Testis (tissue), 3 donors: Measurements from ENCODE around the gene ITGA5. TPM values are rescaled to one million over a fixed set of nuclear protein-coding genes. Genes with fewer than 3 reads are reported as not detected.
"Not testable (repeated sequence)": the region's sequence is repeated elsewhere in the genome, so short reads cannot be mapped to it uniquely, and the experiment has no call there.

Experiments used
- DNase-seq: peaks from one replicate; pipeline ENCODE4 v3.0.0-alpha.2; 2019
- H3K27ac ChIP-seq, 2 donors: fragments of 200-600 bp; sonication (generic); one replicate each; pipeline ENCODE4 v1.5.1; 2019
- H3K27me3 ChIP-seq: fragments of 200-600 bp; sonication (generic); one replicate; pipeline ENCODE4 v1.5.1; 2019
- H3K36me3 ChIP-seq: fragments of 200-600 bp; sonication (generic); one replicate; pipeline ENCODE4 v1.5.1; 2017; ENCODE audit warnings: low read depth; ENCODE audit errors: missing control alignments
- H3K4me1 ChIP-seq: fragments of 200-600 bp; sonication (generic); one replicate; pipeline ENCODE4 v1.5.1; 2019
- H3K4me3 ChIP-seq, 2 donors: fragments of 200-600 bp; sonication (generic); one replicate each; pipeline ENCODE4 v1.5.1; 2017 to 2019
- H3K9me3 ChIP-seq: fragments of 200-600 bp; sonication (generic); one replicate; pipeline ENCODE4 v1.5.1; 2017
- CTCF ChIP-seq, 3 experiments: fragments of 450-650 bp in 2 of 3; fragments of 200-600 bp in 1 of 3; sonication (generic) in 1 of 3; IDR thresholded peaks; one replicate each; pipeline ENCODE4 v1.5.1; 2016 to 2019; ENCODE audit warnings: antibody characterized with exemption in 3 of 3, mild to moderate bottlenecking in 2 of 3, moderate library complexity in 1 of 3
- POLR2A ChIP-seq: fragments of 450-650 bp; IDR thresholded peaks from one replicate; pipeline ENCODE4 v1.6.1; 2017; ENCODE audit warnings: antibody characterized with exemption, mild to moderate bottlenecking, moderate library complexity
- WGBS, 2 donors: methylation state at CpG; one replicate each; pipeline ENCODE4 v1.1.5; 2018; 5-methylcytosine and 5-hydroxymethylcytosine counted together
- intact Hi-C: fragments of 100-400 bp; cut with DNase I; formaldehyde crosslinking; loops from one replicate; pipeline ENCODE4 v1.15.1; 2023; ENCODE audit warnings: low total_unique reads
- polyA plus RNA-seq: library from polyadenylated mRNA; stranded (reverse); fragments of 350-450 nt; fragmentation: Illumina TruSeq; extraction: RNeasy Lipid Tissue Mini Kit (QIAGEN cat#74804); gene quantifications from one replicate; pipeline ENCODE4 v1.2.3, GENCODE V29; 2014; ENCODE audit warnings: low read depth, low replicate concordance; ENCODE audit not compliant: insufficient read depth
- total RNA-seq, 2 donors: library from RNA; depleted of rRNA; stranded (reverse); fragments of >200 nt; gene quantifications; one replicate each; pipeline ENCODE4 v1.2.3, GENCODE V29; 2016

The ITGA5 gene
- total and polyA plus RNA-seq, 3 donors from 2014 or later: 9.0 to 16.3 (median 10.7) TPM

- TF ChIP-seq POLR2A (no peak), CTCF (IDR thresholded peaks at IDR 0.05) (no peak)
- Histone ChIP-seq H3K27ac (peak overlapping the region; percentile 55 to 95), H3K4me3 (no peak overlapping the region), H3K27me3 (no peaks in the 10 kb centered on the region), H3K36me3 (no peaks in the 10 kb centered on the region), H3K4me1 (peaks cover 73% of the 10 kb centered on the region), H3K9me3 (no peaks in the 10 kb centered on the region)
- DNase-seq: peak; percentile 54
- intact Hi-C loops: no loop called here
- 43 to 51% methylated on average over 3 of the region's 3 CpGs for WGBS, 2 donors
These were observed 62.8 kb downstream of the ITGA5 start for GRCh38 chr12:54356228-54356627.

GRCh38 chr12:54355104-54355815, 63.8 kb downstream of the ITGA5 start:
- no peak for DNase-seq
- H3K36me3 ChIP-seq: no peaks in the 10 kb centered on the region
- intact Hi-C loops: no loop called here
- H3K4me1 ChIP-seq: peaks cover 72% of the 10 kb centered on the region
- H3K4me3 ChIP-seq: no peak overlapping the region
- no peaks in the 10 kb centered on the region for H3K27me3 ChIP-seq
- H3K9me3 ChIP-seq: no peaks in the 10 kb centered on the region
- no peak for TF ChIP-seq CTCF (IDR thresholded peaks at IDR 0.05)
- TF ChIP-seq POLR2A: no peak
- H3K27ac ChIP-seq: peak overlapping the region; percentile 55 to 64
- WGBS, 2 donors: 70 to 74% methylated on average over 6 of the region's 6 CpGs

- H3K4me1 ChIP-seq: peaks cover 64% of the 10 kb centered on the region
- DNase-seq, H3K27me3 ChIP-seq, H3K4me3 ChIP-seq, intact Hi-C loops, H3K9me3 ChIP-seq, H3K27ac ChIP-seq, H3K36me3 ChIP-seq: not testable (repeated sequence)
- WGBS, 2 donors: 74 to 89% methylated on average over 7 of the region's 7 CpGs
These were observed 64.8 kb downstream of the ITGA5 start for GRCh38 chr12:54354271-54354670.

GRCh38 chr12:54352891-54353874, 65.9 kb downstream of the ITGA5 start:
- peak overlapping the region; percentile 11 to 31 for H3K27ac ChIP-seq
- TF ChIP-seq POLR2A (no peak), CTCF (IDR thresholded peaks at IDR 0.05) (no peak)
- 13 to 56% methylated on average over 1 of the region's 1 CpG for whole genome bisulfite sequencing, 2 donors
- no peaks in the 10 kb centered on the region for H3K36me3 ChIP-seq
- peaks cover 59% of the 10 kb centered on the region for H3K4me1 ChIP-seq
- H3K27me3 ChIP-seq: no peaks in the 10 kb centered on the region
- intact Hi-C loops: no loop called here
- no peak overlapping the region for H3K4me3 ChIP-seq
- H3K9me3 ChIP-seq: no peaks in the 10 kb centered on the region
- no peak for DNase-seq

- Histone ChIP-seq H3K27me3 (no peaks in the 10 kb centered on the region), H3K9me3 (no peaks in the 10 kb centered on the region), H3K4me3 (no peak overlapping the region), H3K27ac (peak overlapping the region in 1 of 2 donors; percentile 36), H3K4me1 (peaks cover 48% of the 10 kb centered on the region), H3K36me3 (no peaks in the 10 kb centered on the region)
- DNase-seq: peak; percentile 45
- intact Hi-C loops: no loop called here
- TF ChIP-seq POLR2A (no peak), CTCF (IDR thresholded peaks at IDR 0.05) (no peak)
- WGBS, 2 donors: 3 to 6% methylated on average over 21 of the region's 21 CpGs
These were observed 67.0 kb downstream of the ITGA5 start for GRCh38 chr12:54352022-54352531.
